ENCODE data around the gene RETSAT.
"Not testable (repeated sequence)": the region's sequence is repeated elsewhere in the genome, so short reads cannot be mapped to it uniquely, and the experiment has no call there.

The RETSAT gene

DNA sequence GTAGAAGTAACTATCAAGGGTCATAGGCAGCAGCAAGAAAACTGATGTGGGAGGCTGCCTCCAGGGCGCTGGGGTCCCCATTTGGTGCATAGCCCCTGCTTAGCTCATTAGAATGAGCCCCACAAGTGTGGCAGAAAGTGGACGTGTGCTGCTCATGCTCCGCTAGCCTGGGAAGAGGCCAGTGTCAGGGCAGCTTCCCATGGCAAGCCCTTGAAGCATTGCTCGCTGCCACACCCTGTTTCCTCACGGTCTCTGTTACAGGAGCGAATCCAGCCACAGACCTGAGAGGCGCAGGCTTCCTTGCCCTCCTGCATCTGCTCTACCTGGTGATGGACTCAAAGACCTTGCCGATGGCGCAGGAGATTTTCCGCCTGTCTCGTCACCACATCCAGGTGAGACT, 22.8 kb upstream of the RETSAT start:
- no peak for DNase-seq

DNA sequence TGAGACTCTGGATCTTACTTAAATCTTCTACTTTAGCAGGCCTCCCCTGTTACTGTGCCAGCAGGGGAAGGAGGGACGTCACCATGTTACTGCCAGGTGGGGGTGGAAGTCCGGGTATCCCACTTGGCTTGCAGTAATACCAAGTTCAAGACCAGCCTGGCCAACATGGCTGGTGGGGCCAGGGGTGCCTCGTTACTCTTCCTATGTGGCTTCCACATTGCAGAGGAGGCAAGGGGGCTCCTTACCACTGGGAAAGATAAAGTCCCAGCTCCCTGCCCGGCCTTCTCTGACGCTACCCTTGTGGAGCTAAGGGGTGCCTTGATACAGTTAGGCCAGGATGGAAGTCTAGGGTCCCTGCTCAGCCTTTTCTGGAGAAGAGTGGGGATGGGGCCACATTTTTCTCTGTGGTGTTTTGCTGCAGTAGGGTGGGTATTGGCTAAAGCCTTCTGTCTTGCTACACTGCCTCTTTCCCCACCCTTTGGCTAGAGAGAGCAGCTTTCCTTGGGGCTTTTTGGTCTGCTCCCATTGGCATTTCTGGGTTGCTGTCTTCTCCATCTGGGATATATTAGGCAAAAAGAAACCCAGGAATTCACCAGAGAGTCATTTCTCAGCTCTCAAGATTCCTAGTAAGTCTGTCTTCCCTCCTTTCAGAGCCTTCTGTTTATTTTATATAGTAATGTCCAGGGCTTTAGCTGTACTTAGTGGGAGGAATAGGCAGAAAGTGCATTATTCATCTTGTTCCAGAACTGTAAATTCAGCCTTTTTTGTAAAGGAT, 22.1 kb upstream of the RETSAT start:
- DNase-seq: no peak

DNA sequence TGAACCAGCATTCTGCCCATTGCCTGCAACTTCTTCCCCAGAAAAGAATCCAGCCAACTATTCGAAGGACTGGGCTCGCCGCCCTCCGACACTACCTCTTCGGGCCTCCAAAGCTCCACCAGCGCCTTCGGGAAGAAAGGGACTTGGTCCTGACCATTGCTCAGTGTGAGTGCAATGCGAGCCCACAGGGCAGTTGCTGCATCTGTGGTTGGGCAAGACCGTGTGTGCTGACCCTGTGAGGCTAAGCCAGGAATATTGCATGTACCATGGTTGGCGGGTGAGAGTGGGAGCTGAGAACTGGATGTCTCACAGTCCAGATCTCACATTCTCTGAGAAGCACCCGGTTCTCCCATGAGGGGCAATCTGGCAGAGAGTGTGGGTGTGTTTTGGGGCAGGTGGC, 16.7 kb upstream of the RETSAT start:
- DNase-seq: no peak

DNA sequence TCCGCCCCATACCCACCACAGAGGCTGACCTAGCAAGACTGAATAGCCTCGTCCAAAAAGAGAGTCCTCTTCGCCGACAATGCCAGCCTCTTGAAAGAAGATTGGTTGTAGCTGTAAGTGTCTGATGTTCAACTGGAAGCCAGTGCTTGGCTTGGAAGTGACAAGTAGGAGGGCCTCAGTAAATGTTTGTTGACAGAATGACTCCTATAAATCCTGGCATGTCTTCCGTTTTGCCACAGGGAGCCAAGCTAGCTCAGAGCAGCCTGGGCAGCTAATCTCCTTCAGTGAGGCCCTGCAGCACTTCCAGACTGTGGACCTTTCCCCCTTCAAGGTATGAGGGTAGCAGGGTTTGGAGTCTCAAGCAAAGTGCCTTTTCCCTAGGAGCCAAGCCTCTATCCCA, 15.2 kb upstream of the RETSAT start:
- no peak for DNase-seq

DNA sequence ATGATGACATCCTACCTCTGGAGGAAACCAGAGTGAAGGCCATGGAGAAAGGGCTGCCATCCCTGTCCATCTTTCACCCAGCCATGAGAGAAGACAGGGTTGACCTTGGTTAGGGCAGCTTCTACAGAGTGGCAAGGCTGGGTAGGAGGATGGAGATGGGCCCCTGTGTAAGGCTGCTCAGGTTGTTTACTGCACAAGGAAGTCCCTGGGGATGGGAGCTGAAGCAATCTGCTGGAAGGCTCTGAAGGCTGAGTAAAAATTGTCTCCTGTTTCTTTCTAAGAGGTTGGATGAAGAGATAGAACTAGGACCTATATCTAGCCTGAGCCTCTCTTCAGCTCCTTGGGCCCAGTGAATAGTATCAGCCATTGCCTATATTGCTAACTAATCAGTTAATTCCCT, 14.6 kb upstream of the RETSAT start:
- DNase-seq: no peak

DNA sequence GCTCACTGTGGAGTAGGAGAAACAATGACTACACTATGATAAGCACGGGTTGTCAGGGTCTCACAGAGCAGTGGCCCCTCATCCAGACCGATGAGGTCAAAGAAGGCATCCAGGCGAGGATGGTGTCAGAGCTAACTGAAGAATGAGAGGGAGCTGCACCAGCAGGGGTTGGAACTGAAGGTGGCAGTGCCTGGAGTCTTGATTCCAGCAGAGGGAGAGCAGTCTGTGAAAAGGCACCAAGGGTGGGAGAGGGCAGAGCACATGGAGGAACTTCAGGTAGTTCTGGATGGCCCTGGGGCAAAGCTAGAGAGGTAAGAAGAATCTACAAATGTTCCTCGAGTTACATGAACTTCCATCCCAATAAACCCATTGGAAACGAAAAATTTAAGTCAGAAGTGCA, 12.9 kb upstream of the RETSAT start:
- DNase-seq: no peak

- DNase-seq: not testable (repeated sequence)
These were observed 8.5 kb upstream of the RETSAT start for GRCh38 chr2:85362653-85363387.

- no peak for DNase-seq
These were observed 3.4 kb upstream of the RETSAT start for GRCh38 chr2:85357736-85358135.

- DNase-seq: no peak
These were observed 1.9 kb upstream of the RETSAT start for GRCh38 chr2:85356186-85356585.

DNA sequence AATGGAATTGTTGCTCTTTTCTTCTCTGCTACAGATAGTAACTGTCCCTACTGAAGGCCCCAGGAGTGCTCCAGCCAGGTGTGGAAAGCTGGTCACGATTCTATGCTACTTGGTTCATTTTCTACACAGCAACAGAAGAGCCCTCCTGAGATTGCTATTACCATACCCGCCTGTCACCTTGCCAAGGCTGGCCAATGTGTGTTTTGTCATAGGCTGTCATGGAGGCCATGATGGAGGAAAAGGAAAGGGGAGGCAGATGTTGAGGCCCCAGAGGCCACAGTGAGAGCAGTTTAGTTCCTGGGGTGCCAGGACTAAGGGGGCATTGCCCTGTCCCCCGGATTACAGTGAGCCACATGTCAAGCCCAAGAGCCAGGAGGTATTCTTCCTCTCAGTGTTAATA, 1.2 kb upstream of the RETSAT start:
- DNase-seq: no peak

DNA sequence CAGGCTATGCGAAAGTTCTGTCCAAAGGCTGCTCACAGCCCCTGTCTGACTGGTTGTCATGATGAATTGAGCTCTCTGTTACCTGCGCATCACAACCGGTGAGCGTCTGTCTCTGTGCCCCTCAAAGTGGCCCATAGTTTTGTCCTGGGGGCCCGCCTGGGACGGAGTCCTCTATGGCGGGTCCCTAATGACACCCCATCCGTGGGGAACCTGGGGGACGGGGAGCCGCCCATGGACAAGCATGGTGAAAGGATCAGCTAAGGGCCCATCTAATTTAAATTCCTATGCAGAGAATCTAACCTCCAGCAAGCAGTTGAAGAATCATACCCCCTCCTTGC, 714 bp upstream of the RETSAT start:
- DNase-seq: no peak

- no peak for DNase-seq
These were observed 447 bp downstream of the RETSAT start for GRCh38 chr2:85353876-85354285.

GRCh38 chr2:85347599-85347998, 6.7 kb downstream of the RETSAT start:
- no peak for DNase-seq

- no peak for DNase-seq
These were observed 9.9 kb downstream of the RETSAT start for GRCh38 chr2:85344356-85344954.

DNA sequence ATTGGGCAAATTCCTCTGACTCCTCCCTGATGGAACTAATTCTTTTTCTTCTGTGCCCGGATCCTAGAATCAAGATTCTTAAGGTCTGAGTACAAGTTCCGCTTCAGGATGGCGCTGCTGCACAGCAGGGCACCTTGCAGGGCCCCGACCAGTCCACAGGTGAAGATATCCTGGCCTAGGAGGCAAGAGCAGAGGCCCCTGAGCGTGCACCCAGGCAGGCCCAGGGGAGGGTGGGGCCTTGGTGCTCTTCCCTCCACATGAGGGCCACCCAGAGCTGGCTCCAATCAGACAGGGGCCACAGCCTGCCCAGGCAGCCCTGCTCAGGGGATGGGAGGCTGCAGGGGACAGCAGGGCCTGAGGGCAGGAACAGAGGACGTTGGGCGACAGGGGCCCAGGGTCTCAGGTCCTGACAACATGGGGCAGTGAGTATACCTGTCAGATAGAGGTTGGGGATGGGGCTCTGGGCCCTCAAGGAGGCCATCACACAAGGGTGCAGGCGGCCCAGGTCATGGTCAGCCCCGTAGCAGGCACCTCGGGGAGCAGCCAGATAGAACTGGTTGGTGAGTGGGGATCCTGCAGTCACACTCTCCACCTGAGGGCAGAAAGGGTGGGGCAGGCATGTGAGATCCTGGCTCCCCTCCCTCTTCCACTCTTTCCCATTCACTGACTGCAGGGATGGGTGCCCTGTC, 11.0 kb downstream of the RETSAT start:
- not testable (repeated sequence) for DNase-seq

GRCh38 chr2:85342156-85342555, 12.2 kb downstream of the RETSAT start:
- no peak for DNase-seq

GRCh38 chr2:85341269-85342029, 12.9 kb downstream of the RETSAT start:
- DNase-seq: no peak

DNA sequence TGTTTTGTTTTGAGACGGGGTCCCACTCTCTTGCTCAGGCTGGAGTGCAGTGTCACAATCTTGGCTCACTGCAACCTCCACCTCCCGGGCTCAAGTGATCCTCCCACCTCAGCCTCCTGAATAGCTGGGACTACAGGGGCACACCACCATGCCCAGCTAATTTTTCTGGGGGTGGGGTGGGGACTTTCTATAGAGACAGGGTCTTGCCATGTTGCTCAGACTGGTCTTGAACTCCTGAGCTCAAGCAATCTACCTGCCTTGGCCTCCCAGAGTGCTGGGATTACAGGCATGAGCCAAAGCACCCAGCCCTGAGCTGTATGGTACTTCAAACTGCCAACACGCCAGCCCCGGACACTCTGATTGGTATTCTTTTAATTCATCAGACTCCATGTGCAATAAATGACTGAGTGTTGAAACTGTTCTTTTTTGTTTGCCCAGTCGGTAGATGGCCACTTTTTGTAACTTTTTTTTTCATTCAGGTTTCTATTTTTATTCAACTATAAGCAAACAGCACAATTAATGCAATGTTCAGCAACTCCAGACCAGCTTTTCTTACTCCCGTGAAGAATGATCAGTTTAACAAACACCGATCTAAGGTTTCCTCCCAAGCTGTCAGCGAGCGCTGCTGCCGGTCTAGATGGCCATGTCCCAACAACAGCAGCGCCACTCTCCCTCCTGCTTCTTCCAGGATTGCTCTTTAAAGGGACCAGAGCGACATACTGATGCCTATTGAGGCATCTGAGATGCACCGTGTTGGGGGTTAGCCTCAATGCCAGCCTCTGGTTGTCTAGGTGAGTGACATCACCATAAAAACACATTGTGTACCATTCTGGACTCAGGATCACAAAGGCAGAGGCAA, 14.1 kb downstream of the RETSAT start:
- DNase-seq: no peak

DNA sequence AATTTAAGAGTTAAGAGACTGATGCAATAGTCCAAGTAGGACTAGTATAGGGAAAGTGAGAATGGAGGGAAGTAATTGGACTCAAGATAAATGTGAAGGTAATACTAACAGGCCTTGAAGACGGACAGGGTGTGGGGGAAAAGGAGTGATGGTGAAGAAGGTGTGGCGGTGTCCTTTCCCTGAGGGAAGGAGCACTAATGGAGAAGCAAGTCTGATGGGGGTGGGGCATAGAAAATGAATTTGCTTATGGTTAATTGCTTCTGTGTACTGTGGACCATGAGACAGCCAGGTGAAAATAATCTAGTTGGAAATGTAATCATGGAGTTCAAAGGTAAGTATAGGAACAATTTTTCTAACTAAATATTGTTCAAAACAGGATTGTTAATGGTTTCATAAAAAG, 19.4 kb downstream of the RETSAT start:
- DNase-seq: no peak

GRCh38 chr2:85333877-85334276, 20.5 kb downstream of the RETSAT start:
- not testable (repeated sequence) for DNase-seq

DNA sequence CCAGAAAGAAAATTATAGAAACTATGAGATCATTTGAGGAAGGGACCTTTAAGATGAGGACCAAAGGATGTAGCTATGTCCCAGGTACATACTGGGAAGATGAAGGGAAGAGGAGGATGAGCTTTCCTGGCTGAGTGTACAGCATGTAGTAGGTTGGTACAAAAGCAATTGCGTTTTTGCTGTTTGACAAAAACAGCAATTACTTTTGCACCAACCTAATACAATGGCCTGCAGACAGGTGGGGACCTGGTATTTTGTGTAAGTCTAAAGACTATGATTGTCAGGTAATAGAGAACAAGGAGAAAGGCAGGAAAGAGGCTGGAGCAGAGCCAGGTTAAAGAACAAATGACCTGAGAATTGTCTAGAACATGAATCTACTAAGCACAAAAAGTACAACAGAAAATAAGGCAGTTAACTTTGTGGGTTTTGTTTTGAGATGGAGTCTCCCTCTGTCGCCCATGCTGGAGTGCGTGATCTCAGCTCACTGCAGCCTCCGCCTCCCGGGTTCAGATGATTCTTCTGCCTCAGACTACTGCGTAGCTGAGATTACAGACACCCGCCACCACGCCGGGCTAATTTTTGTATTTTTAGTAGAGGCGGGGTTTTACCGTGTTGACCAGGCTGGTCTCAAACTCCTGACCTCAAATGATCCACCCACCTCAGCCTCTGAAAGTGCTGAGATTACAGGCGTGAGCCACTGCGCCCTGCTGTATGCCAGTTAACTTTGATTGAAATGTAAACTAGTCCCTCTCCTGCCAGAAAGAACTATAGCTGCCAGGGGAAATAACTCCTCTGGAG, 23.3 kb downstream of the RETSAT start:
- no peak for DNase-seq

Data from activated naive CD4-positive, alpha-beta T cell treated with anti-CD3 and anti-CD28 coated beads, Interleukin-2, amount 50 U/mL, for 16 hours (primary cell).